HG02885 (cell line): ENCODE measurements around the gene TRIM14.
"Not testable (repeated sequence)": the region's sequence is repeated elsewhere in the genome, so short reads cannot be mapped to it uniquely, and the experiment has no call there.

Experiments
- ATAC-seq: cut with Tn5 transposase; IDR thresholded peaks from one replicate; pipeline ENCODE4 v1.9.1; 2021; ENCODE audit warnings: mild to moderate bottlenecking; ENCODE audit not compliant: unreplicated experiment, poor library complexity

TRIM14 gene

GRCh38 chr9:98020476-98021145 is 98.4 kb downstream of the TRIM14 start:
- no peak for ATAC-seq

DNA sequence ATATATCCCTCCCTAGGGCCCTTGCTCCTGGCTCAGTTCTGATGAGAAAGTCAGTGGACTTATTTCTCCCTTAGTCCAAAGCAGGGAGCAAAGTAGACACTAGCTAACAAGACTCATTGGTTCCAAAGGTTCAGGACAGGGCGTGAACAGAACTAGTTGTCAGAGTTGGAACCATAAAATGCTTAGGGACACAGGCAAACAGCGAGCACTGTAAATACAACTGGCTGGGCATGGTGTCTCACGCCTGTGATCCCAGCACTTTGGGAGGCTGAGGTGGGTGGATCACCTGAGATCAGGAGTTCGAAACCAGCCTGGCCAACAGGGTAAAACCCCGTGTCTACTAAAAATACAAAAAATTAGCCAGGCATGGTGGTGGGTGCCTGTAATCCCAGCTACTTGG is 99.2 kb downstream of the TRIM14 start:
- not testable (repeated sequence) for ATAC-seq
